ENCODE results near the gene EXOC3.

- no peak for TF ChIP-seq SUZ12 (IDR thresholded peaks at IDR 0.05; ENCODE audit: extremely low read depth, insufficient read depth, insufficient read length)
- no peak for TF ChIP-seq ZNF274 (IDR thresholded peaks at IDR 0.05; ENCODE audit: low read depth, low read length)
These were observed 46.7 kb downstream of the EXOC3 start for GRCh38 chr5:489689-490080.

Measured in NT2/D1 (cell line).